HTERT RPE-1 (cell line): ENCODE measurements around the gene REPS2.

Experiments
- in situ Hi-C: fragments of 300-500 bp; cut with MboI; formaldehyde crosslinking; loops from 4 replicates; pipeline ENCODE4 v1.14.3; 2020; ENCODE audit warnings: low sequenced_read_pairs

REPS2 gene

DNA sequence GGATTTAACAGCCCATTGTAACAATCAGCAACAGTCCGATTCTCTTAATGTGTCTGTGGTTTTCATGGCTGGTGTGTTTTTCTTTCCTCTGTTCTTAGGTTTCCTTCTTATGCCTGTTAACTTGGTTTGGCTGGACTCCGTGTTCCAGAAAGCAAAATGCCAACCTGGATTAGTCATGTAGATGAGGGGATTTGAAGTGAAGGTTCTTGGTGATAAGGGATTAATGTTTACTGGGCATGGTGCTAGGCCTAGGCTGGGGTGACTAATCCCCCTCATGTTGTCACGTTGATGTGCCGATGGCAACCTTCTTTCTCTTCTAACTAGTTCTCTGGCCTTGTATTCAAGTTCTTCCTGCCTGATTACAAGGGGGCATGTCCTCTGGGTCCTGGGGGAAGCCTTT, 85.9 kb downstream of the REPS2 start:
- in situ Hi-C loops: no loop called here

DNA sequence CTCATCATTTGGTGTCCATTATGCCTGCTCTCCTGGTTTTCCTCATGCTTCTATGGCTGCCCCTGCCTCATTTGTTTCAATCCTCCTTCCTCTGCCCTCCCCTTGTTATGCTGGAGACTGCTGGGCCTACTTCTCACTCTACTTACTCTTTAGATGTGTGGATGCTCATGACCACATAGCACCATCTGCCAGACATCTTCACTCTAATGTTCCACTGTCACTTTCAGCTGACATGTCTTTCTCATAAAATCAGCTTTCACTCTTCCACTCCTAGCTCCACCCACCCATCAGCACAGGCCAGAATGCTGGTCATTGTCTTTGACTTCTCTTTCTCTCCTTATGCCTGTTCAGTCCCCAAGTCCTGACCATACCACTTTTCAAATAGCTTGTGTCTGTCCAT, 86.8 kb downstream of the REPS2 start:
- in situ Hi-C loops: no loop called here

DNA sequence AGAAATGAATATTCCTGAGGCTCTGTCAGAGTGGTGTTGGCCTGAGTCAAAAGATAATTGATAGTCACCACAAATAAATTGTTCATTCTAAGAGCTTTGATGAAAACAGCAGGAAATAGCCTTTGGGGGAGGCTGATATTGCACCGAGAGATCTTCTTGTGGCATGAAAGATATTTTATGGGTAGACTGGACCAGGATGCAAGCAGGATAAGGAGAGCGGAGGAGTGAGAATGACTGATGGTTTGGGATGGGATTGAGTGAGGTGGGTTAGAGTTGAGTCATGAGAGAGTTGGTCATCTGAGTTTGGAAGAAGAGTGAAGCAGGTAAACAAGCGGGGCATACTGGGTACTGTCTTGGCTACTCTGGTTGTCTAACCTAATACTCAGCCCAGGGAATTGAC, 88.7 kb downstream of the REPS2 start:
- in situ Hi-C loops: no loop called here

DNA sequence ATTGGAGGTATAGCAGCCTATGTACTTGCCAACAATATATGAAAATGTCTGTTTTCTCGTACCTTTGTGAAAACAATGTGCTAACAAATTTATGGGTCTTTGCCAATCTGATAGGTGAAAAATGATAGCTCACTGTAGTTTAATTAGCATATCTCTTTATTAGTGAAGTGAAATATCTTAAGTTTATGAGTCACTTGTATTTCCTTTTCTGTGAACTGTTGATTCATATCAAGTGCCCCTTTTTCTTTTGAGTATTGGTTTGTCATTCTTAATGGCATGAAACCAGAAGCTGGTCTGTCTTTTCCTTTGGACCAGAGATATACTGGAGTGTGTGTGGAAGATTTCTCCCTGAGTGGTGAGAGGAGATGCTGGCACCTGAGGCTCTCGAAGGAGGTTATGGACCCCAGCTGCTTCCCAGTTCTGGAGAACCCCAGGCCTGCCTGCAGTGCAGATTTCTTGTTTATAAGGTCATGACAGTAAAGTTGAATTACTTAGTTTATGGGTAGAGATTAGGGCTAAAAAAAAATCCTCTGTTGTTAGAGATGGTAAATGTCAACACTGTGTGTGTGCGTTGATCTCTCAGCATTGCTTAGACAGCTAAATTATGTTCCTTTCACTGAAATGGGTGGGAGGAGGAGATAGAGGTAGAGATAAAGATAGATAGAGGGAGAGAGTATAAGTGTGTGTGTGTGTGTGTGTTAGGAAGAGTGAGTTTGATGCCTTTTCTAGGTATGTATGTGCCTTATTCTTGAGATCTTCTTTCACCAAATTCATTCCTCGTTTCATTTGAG, 89.9 kb downstream of the REPS2 start:
- in situ Hi-C loops: no loop called here

DNA sequence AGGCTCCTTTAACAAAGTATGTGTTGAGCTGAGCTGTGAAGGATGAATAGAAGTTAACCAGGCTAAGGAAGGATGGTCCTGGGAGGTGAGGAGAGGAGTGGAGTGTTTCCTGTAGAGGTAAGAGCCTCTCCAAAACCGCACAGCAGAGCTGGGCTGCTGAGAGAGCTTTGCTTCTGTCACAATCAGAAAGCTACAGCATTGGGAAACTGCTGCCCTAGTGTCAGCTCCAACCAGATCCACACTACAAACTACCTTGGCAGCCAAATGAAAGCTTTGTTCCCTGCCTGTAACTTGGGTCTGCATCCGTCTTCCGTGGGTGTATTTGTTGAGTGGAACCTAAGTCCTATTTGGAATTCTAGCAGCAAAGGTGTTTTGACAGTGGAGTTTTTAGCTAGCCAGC, 91.8 kb downstream of the REPS2 start:
- in situ Hi-C loops: no loop called here

DNA sequence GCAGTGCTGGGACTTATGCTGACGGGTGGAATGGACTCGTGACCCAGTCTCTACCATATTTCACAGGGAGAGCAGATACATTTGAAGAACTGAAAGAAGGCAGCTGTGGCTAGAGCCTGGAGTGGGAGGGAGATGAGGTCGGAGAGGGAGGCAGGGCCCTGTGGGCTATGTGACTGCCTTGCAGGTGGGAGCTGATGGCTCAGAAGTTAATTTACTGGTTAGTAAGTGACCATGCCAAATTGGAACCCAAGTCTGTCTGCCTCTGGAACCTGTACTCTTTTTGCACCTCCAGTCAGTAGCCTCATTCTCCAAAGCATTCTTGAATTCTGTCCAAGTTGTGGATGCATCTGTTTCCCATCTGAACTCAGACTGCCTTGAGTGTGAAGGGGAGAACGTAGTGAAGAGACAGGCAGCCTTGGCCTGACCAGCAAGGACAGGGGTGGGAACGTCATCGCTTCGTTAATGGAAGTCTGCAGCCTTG, 92.3 kb downstream of the REPS2 start:
- in situ Hi-C loops: no loop called here

DNA sequence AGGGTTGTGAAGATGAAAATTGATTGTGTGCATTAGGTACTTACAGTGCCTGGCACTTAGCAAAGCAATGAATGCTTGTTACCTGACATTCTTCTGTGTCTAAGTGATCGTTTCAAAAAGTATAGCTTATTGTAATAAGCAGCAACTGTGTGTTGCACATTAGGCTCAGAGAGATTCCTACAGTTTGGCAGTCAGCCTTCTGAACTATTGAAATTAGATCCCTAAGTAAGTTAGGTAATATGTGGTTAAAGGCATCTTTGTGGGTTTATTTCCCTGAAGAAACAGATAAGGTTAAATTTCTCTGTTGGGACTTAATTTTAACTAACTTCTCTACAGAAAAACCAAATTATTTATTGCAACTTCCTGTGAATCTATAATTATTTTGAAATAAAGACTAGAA, 93.4 kb downstream of the REPS2 start:
- in situ Hi-C loops: no loop called here

DNA sequence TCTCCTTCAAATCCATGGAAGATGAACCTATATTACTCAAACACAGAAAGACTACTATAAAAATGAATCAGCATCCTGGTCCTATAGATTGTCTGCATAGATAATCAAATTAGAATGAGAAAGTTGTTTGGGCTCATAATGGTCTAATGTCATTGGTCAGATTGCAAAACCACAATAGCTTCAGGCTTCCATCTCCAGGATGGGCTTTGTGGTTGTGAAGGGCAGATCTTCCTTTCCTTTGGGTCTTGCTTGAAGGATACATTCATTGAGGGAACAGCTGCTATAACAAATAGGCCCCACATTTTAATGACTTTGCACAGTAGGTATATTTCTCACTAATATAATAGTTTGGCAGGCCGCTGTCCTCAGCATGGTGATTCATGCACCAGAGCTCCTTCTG, 94.3 kb downstream of the REPS2 start:
- in situ Hi-C loops: no loop called here

DNA sequence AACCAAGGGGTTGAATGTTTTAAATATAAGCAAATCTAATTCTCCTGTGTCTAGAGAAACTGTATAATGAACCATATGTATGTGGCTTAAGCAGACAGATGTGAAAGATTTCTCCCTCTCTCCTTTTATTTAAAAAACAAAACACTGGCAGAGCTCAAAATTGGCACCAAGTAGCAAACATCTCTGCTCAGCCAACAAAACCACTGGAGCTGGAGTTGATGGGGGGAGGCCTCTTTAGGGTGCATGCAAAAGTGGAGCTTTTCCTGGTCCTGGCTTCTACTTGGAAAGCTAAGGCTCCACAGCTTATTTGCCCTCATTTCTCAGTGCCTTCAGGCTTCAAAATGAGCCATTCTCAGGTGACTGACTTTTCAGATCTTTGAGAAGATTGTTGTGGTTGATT, 95.6 kb downstream of the REPS2 start:
- in situ Hi-C loops: no loop called here

DNA sequence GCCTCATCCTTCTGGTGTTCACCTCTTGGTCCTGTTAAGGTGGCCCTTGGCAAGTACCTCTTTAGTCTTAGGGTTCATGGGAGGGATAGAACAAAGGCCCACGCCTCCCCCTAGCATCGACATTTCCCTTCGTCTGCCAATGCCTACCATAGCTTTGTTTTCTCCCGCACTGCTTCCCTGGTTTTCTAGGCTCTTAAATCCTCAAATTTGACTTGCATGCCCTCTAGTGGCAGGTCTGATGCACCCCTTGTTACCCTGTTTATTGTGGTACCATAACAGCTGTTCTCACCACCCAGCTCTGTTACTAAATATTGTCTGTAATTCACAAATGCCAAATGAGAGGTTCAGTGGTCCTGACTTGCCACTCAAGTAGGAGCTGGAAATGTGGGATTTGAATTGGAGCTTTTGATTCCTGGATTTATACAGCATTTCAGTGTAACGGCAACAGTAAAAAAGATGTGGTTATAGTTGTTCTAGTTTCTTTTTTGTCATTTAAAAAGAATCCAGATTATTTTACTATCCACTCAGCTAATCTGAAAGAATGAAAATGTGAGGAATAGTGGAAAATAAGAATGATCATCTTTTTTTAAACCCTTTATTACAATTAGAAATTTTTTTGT, 100.1 kb downstream of the REPS2 start:
- in situ Hi-C loops: no loop called here

DNA sequence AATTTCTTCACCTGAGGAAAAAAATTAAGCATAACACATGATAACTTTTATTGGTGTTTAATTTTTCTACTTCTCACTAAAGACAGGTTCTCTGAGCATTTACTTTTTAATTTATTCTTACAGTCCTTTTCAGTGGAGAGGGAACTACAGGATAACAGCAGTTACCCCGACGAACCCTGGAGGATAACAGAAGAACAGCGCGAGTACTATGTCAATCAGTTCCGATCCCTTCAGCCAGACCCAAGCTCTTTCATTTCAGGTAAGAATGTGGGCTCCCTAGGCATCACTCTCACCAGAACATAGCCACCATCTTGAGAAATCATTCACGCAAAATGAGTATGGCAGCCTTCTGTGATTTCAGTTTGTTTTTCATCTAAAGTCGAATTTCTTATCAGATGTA, 100.8 kb downstream of the REPS2 start:
- in situ Hi-C loops: no loop called here

DNA sequence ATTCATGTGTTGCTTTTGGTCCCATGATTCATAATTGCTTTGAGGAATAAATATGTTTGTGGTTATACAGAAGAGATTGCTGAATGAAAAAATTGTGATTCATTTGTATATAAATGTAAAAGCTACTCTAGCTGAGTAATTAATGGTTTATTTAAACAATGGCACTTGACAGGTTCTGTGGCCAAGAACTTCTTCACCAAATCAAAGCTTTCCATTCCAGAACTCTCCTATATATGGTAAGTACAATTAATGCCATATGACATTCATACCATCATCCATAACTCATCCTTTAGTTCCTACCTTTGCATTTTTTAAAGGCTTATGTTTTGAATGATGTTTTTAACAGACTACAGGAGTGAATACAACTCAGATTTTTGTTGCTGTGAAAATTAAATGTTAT, 105.8 kb downstream of the REPS2 start:
- in situ Hi-C loops: no loop called here

DNA sequence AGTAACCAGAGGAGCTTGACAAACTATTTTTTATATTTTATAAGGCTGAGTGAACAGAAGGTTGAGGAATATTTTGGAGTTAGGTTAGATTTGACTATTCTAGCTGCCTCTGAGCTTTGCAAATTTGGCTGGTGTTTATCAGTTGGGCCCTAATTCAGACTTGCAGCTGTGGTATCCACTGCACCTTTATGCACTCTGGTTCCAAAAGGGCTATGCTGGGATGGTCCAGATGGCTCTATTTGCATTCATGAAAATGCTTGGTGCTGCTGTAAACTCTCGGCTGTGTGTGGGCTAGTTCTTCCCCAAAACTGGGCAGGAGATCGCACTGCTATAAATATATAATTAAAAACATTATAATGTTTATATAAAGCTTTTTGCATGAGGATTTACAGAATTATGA, 106.3 kb downstream of the REPS2 start:
- in situ Hi-C loops: no loop called here

DNA sequence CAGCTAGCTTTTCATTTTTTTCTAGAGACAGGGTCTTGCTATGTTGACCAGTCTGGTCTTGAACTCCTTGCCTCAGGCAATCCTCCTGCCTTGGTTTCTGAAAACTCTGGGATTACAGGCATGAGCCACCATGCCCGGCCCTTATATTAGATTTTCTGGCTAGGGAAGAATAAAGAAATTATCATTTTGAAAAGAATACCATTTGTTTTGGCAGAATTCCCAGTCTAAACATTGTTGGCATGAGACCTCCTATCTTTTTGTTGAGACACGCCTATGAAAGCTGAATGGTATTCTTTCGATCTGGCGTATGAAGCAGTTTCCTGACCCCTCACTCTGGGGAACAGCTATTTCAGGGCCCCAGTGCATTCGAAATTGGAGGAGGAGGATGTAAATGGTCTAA, 107.0 kb downstream of the REPS2 start:
- in situ Hi-C loops: no loop called here

DNA sequence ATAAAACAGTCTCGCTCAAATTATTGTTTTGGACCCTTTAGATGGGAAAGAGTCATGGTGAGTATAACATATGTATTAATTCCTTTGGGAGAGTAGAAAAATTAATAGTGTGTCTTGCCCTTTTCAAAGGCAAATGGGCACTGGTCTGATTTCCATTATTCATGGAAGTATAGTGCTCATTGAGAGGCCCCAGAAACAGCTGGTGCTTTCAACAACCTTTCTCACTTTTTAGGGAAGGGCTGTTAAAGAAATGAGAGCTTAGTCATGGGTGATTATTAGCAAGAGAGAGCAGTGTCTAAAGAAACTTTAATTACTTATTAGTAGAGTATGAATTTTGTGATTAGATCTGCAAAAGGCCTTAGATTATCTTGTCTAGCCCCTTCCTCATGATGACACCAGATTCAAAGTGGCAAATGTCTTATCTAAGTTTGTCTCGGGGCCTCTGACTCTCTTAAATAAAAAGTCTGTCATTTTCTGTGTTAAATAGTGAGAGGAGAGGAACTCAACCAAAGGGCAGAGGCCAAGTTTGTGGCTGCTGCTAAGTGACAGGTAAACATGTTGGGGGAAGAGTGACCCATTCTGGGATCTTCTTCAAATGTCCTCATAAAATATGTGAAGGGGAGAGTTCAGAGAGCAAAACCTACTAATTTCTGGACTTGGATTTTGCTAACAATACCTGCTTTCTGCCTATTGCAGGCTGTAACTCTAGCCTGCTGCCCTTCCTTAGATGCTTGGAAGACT, 110.6 kb downstream of the REPS2 start:
- in situ Hi-C loops: no loop called here

DNA sequence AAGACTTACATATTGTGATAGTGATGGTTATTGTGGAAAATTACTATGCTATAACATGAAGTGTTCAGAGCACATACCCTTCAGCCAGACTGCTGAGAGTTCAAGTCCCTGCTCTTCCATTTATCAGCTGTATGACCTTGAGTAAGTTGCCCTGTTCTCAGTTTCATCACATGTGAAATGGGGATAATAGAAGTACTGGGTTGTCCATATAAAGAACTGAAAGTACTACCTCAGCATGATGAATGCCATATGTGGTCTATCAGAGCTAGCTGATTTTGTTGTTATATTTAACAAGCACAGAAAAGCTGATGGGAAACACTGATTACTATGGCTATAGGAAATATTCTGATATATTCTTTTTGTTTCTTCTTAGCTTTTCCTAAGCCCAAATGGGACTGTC, 115.6 kb downstream of the REPS2 start:
- in situ Hi-C loops: no loop called here

DNA sequence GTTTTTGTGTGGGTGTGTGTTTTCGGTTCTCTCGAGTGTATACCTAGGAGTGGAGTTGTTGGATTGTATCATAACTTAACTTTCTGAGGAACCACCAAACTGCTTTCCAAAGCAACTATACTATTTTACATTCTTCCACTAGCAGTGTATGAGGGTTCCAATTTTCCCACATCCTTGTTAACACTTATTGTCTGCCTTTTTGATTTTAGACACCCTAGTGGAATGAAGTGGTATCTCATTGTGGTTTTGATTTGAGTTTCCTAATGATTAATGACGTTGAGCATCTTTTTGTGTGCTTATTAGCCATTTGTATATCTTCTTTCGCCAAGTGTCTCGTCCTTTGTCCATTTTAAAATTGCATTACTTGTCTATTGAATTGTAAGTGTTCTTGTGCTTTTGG, 118.6 kb downstream of the REPS2 start:
- in situ Hi-C loops: no loop called here

DNA sequence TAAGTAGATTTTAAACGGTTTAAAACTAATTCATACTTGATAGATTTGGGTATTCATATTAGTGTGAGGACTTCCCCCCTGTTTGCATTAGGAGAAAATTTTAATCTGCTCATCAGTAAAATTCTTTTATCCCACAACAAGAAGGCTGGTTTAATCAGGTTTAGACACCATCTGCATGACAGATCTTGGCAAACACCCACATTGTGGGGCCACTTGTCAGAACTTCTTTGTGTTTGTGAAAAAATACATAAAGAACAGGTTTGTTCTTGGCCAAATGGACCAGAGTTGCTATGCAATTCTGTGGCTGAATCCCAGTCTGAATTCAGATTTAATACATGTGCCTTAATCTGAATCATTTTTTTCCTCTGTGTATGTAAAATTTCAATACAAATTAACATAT, 121.1 kb downstream of the REPS2 start:
- in situ Hi-C loops: no loop called here

DNA sequence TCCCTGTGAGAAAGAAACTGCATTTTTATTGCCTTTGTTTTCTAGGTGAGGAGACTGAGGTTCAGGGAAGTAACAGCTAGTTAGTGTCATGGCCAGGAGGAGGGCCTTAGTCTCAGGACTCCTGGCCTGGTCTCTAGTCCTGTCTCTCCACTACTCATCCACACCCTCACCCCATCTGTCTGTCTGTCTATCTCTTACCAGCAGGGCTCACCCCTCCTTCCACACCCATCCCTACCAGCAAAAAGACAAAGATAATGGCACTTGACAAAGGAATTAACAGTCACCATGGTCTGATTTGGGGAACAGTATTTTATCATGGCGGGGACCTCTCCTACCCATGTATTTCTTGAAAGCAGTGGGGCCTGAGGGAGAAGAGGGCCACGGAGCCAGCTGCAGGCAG, 125.8 kb downstream of the REPS2 start:
- in situ Hi-C loops: no loop called here

DNA sequence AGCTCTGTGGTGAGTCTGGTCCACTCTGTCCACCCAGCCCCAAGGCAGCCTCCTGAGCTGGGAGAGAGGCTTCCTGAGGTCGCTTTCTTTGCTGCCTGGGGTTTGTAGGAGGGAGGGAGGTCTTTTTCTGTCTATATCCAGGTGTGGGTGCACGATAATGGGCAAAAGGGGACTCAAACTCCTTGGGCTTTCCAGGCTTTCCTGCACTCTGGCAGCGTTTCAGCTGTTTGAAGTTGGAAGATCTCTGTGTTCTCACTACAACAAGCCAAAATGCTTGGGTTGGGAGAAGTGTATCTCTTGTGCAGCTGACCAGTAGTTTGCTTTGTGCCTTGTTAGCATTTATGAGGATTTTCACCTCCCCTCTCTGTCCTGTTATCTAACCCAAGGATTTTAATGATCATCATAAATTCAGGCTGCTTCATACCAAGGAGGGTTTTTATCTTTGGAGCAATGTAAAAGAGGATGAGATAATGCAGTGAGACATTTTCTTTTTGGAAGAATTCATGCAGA, 126.3 kb downstream of the REPS2 start:
- in situ Hi-C loops: no loop called here

DNA sequence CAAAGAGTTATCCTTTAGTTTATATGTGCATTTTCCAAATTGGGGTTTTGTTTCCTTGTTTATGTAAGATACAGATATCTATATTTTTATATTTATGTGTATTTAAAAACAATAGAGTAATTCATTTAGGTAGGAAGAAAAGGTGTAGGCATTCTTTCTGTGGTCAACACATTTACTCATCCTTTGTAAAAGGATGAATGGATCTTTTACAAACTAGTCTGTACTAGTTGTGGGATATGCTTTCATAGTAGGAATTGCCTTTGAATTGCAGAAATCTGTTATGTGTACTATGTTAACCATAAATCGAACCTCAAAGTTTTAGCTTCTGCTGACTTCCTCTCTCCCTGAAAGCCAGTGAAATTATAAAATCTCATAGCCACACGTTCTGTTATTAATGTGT, 128.5 kb downstream of the REPS2 start:
- in situ Hi-C loops: no loop called here

DNA sequence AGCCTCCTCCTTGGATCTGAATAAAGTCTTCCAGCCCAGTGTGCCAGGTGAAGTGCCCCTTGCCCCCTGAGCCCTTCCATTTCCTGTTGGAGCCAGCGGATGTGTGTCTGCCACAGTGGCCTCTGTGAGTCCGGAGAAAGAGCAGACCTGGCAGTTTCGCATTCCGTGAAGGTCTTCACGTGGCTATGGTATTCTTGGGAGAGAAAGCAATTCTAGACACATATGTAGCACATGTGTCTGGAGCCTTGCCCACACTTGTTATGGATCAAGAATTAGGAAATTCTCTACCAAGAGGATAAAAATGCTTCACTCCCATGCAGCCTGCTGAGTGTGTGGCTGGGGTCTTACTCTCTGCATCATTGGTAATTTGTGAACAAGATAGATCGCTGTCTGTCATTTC, 130.9 kb downstream of the REPS2 start:
- in situ Hi-C loops: no loop called here
